Stimulated activated CD4-positive, alpha-beta T cell treated with anti-CD3 and anti-CD28 coated beads, Interleukin-1b, Interleukin-23, amount 100 ng/mL, for 48 hours (primary cell): Measurements from ENCODE around the gene SNAI3.
A peak's percentile ranks its signal among the peaks of the same experiment; 100 is the strongest.

Experiments used
- DNase-seq: peaks from one replicate; pipeline ENCODE4 v3.0.0-alpha.2; 2020

SNAI3 gene

GRCh38 chr16:88665148-88665547 is 21.2 kb downstream of the SNAI3 start:
- no peak for DNase-seq

GRCh38 chr16:88662843-88663606 is 23.3 kb downstream of the SNAI3 start, which contains the start of gene MVD:
Gene MVD, minus strand, starts transcription at chr16:88663091. Its CDS starts 11 bp downstream, at chr16:88663080.
- DNase-seq = peak; percentile 96

- no peak for DNase-seq
Observed at GRCh38 chr16:88662222-88662842, 24.0 kb downstream of the SNAI3 start.

- no peak for DNase-seq
Observed at GRCh38 chr16:88661468-88661867, 24.8 kb downstream of the SNAI3 start.

GRCh38 chr16:88659160-88659559 is 27.1 kb downstream of the SNAI3 start:
- DNase-seq = no peak

GRCh38 chr16:88658714-88659113 is 27.6 kb downstream of the SNAI3 start:
- DNase-seq = no peak

GRCh38 chr16:88657371-88657770 is 28.9 kb downstream of the SNAI3 start:
- DNase-seq = no peak

GRCh38 chr16:88656291-88656980 is 29.9 kb downstream of the SNAI3 start:
- no peak for DNase-seq

- no peak for DNase-seq
Observed at GRCh38 chr16:88655733-88656281, 30.5 kb downstream of the SNAI3 start.

- DNase-seq = no peak
Observed at GRCh38 chr16:88655053-88655732, 31.1 kb downstream of the SNAI3 start.

GRCh38 chr16:88654363-88655052 is 31.8 kb downstream of the SNAI3 start:
- no peak for DNase-seq

- DNase-seq = no peak
Observed at GRCh38 chr16:88653596-88654362, 32.5 kb downstream of the SNAI3 start.

GRCh38 chr16:88653101-88653500 is 33.2 kb downstream of the SNAI3 start:
- no peak for DNase-seq

GRCh38 chr16:88652762-88653063 is 33.6 kb downstream of the SNAI3 start:
- DNase-seq = no peak

- DNase-seq = no peak
Observed at GRCh38 chr16:88651989-88652761, 34.1 kb downstream of the SNAI3 start.

- DNase-seq = peak; percentile 89
Observed at GRCh38 chr16:88651276-88651988, 34.9 kb downstream of the SNAI3 start.

- DNase-seq = peak; percentile 87
Observed at GRCh38 chr16:88650749-88651275, 35.5 kb downstream of the SNAI3 start, which contains the start of gene CYBA. Gene CYBA, minus strand, starts transcription at chr16:88651053. Its CDS starts 40 bp downstream, at chr16:88651013.

- peak; percentile 26 for DNase-seq
Observed at GRCh38 chr16:88649924-88650748, 36.2 kb downstream of the SNAI3 start.
